Uterus (tissue), 4 donors: ENCODE measurements around the gene IKBIP. TPM values are rescaled to one million over a fixed set of nuclear protein-coding genes. Genes with fewer than 3 reads are reported as not detected.

ENCODE experiments used
- DNase-seq, 2 donors: peaks; one replicate each; pipeline ENCODE4 v3.0.0-alpha.2; 2019 to 2020
- H3K27ac ChIP-seq, 2 donors: fragments of 200-600 bp; sonication (generic); 1 replicate in 1 of 2; 2 replicates in 1 of 2; pipeline ENCODE4 v1.5.1; 2016 to 2018
- H3K27me3 ChIP-seq, 2 donors: fragments of 200-600 bp; sonication (generic); one replicate each; pipeline ENCODE4 v1.5.1; 2018 to 2019; ENCODE audit warnings: control low read depth in 1 of 2
- H3K36me3 ChIP-seq, 2 donors: fragments of 200-600 bp; sonication (generic); one replicate each; pipeline ENCODE4 v1.5.1; 2019; ENCODE audit warnings: control low read depth in 1 of 2
- H3K4me1 ChIP-seq, 2 donors: fragments of 200-600 bp; sonication (generic); one replicate each; pipeline ENCODE4 v1.5.1; 2018 to 2019; ENCODE audit warnings: control low read depth in 1 of 2
- H3K4me3 ChIP-seq, 2 donors: fragments of 200-600 bp; sonication (generic); 1 replicate in 1 of 2; 2 replicates in 1 of 2; pipeline ENCODE4 v1.5.1; 2018 to 2019; ENCODE audit warnings: mild to moderate bottlenecking in 1 of 2
- H3K9me3 ChIP-seq, 2 donors: fragments of 200-600 bp; sonication (generic); one replicate each; pipeline ENCODE4 v1.5.1; 2019; ENCODE audit warnings: control low read depth in 1 of 2
- CTCF ChIP-seq, 4 experiments: fragments of 200-600 bp in 2 of 4; fragments of 450-650 bp in 2 of 4; sonication (generic) in 2 of 4; IDR thresholded peaks; one replicate each; pipeline ENCODE4 v1.5.1; 2016 to 2019; ENCODE audit warnings: antibody characterized with exemption in 4 of 4, mild to moderate bottlenecking in 2 of 4, moderate library complexity in 1 of 4
- POLR2A ChIP-seq, 2 donors: fragments of 450-650 bp; IDR thresholded peaks; one replicate each; pipeline ENCODE4 v1.6.1; 2016; ENCODE audit warnings: antibody characterized with exemption in 2 of 2, mild to moderate bottlenecking in 1 of 2, moderate library complexity in 1 of 2
- intact Hi-C: fragments of 100-400 bp; cut with DNase I; formaldehyde crosslinking; loops from one replicate; pipeline ENCODE4 v1.15.1; 2023; ENCODE audit warnings: low total_unique reads
- total RNA-seq, 4 donors: library from RNA; depleted of rRNA in 3 of 4; stranded (reverse); fragments of >200 nt in 3 of 4; gene quantifications; one replicate each; pipeline versions ENCODE4 v1.1.0 to v1.2.4, GENCODE V29; 2014 to 2023
- donor health status: DM: yes; HTN: yes; CAD: no.

The IKBIP gene
- total RNA-seq, 4 donors from 2014 or later = 11.8 to 37.3 (median 18.0) TPM

GRCh38 chr12:98638009-98638408 is 6.6 kb downstream of the IKBIP start:
- no peak for TF ChIP-seq CTCF (IDR thresholded peaks at IDR 0.05)
- TF ChIP-seq POLR2A (IDR thresholded peaks at IDR 0.05) = no peak
- intact Hi-C loops = no loop called here
- no peaks in the 10 kb centered on the region for H3K4me1 ChIP-seq
- DNase-seq = no peak
- no peaks in the 10 kb centered on the region for H3K36me3 ChIP-seq
- H3K27me3 ChIP-seq = no peaks in the 10 kb centered on the region
- no peaks in the 10 kb centered on the region for H3K9me3 ChIP-seq
- no peak overlapping the region for H3K27ac ChIP-seq
- no peak overlapping the region for H3K4me3 ChIP-seq

- no peaks in the 10 kb centered on the region for H3K4me1 ChIP-seq
- TF ChIP-seq POLR2A (IDR thresholded peaks at IDR 0.05) (no peak), CTCF (IDR thresholded peaks at IDR 0.05) (no peak)
- H3K36me3 ChIP-seq = no peaks in the 10 kb centered on the region
- intact Hi-C loops = no loop called here
- DNase-seq = no peak
- no peaks in the 10 kb centered on the region for H3K9me3 ChIP-seq
- no peak overlapping the region for H3K4me3 ChIP-seq
- no peak overlapping the region for H3K27ac ChIP-seq
- H3K27me3 ChIP-seq = no peaks in the 10 kb centered on the region
Observed at GRCh38 chr12:98637068-98637467, 7.5 kb downstream of the IKBIP start.

GRCh38 chr12:98635657-98636323 is 8.8 kb downstream of the IKBIP start:
- TF ChIP-seq POLR2A (IDR thresholded peaks at IDR 0.05) (no peak), CTCF (IDR thresholded peaks at IDR 0.05) (no peak)
- H3K27me3 ChIP-seq = no peaks in the 10 kb centered on the region
- intact Hi-C loops = no loop called here
- H3K36me3 ChIP-seq = no peaks in the 10 kb centered on the region
- no peaks in the 10 kb centered on the region for H3K4me1 ChIP-seq
- H3K27ac ChIP-seq = no peak overlapping the region
- no peaks in the 10 kb centered on the region for H3K9me3 ChIP-seq
- no peak for DNase-seq
- no peak overlapping the region for H3K4me3 ChIP-seq

- H3K36me3 ChIP-seq = no peaks in the 10 kb centered on the region
- no peaks in the 10 kb centered on the region for H3K27me3 ChIP-seq
- no peak overlapping the region for H3K27ac ChIP-seq
- TF ChIP-seq POLR2A (IDR thresholded peaks at IDR 0.05) (no peak), CTCF (IDR thresholded peaks at IDR 0.05) (no peak)
- H3K4me1 ChIP-seq = no peaks in the 10 kb centered on the region
- no peaks in the 10 kb centered on the region for H3K9me3 ChIP-seq
- H3K4me3 ChIP-seq = no peak overlapping the region
- intact Hi-C loops = no loop called here
- DNase-seq = no peak
Observed at GRCh38 chr12:98618952-98619351, 25.6 kb downstream of the IKBIP start.

GRCh38 chr12:98612696-98613334 is 31.8 kb downstream of the IKBIP start:
- Histone ChIP-seq H3K4me3 (no peak overlapping the region), H3K4me1 (no peaks in the 10 kb centered on the region), H3K36me3 (no peaks in the 10 kb centered on the region), H3K27me3 (no peaks in the 10 kb centered on the region), H3K9me3 (no peaks in the 10 kb centered on the region), H3K27ac (no peak overlapping the region)
- no peak for DNase-seq
- no peak for TF ChIP-seq CTCF (IDR thresholded peaks at IDR 0.05)
- TF ChIP-seq POLR2A (IDR thresholded peaks at IDR 0.05) = no peak
- intact Hi-C loops = no loop called here
